ENCODE data around the gene CDC14C.

The CDC14C gene

GRCh38 chr7:48971173-48971572, 46.8 kb downstream of the CDC14C start:
- DNase-seq, result no peak

GRCh38 chr7:48976253-48976652, 51.9 kb downstream of the CDC14C start:
- DNase-seq, result no peak

GRCh38 chr7:48976850-48977249, 52.5 kb downstream of the CDC14C start:
- DNase-seq, result no peak
